Activated CD4-positive, CD25-positive, alpha-beta regulatory T cell treated with anti-CD3 and anti-CD28 coated beads, Interleukin-2, amount 50 U/mL, for 72 hours (primary cell): ENCODE measurements around the gene SLC9A9.

Experiments
- DNase-seq: peaks from one replicate; pipeline ENCODE4 v3.0.0; 2021

The SLC9A9 gene

GRCh38 chr3:143344516-143345165 lies 503.6 kb downstream of the SLC9A9 start:
- DNase-seq = no peak

DNA sequence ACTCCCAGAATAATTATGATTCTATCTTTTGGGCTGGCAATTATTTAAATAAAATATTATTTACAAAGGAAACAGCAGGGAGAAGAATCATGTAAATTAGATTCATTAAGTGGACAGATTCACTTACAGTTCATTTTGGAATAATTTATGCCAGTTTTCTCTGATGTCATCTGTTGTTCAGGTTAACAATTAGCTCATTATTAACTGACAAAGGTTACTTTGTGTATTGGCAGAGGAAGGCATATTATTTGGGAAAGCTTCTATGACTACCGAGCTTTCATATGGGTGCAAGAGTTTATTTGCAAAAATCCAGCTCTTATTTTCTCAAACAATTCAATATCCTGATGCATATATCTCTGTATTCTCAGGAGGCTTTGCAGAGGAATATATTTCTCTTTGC lies 504.3 kb downstream of the SLC9A9 start:
- DNase-seq = no peak

DNA sequence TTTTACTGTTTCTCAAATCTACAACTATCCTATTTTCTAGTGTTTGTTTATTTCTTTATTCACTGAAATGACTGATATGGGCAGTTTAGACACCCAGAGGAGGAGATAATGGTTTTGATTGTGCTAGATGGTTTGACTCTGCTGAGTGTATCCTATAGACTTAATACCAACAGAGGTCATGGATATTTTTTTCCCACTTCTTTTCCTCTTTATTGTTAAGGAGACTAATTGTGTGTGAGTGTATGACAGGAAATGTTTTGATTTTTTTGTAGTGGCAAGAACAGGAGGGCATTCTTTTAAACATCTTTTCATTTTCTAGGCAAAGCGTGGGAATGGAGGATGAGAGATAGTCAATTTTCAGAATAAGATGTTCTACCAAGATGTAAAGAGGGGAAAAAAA lies 505.2 kb downstream of the SLC9A9 start:
- DNase-seq = no peak

- no peak for DNase-seq
These were observed 508.8 kb downstream of the SLC9A9 start for GRCh38 chr3:143339451-143339850.

GRCh38 chr3:143337387-143337786 lies 510.9 kb downstream of the SLC9A9 start:
- no peak for DNase-seq

DNA sequence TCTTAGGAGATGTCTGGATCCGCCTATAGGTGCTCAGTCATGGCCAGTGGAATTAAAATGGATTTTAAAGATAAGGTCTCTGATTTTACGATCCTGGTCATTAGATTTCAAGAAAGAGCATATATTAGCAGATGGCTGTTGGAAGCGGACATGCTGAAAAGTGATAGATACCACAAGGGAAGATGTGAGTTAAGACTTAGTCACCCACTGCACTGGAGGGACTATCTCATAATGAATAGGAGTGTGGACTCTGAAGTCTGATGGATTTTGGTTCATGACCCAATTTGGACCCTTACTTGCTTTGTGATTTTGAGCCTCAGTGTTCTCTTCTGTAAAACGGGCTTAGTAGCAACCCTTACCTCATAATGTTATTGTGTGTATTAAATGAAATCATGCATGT lies 514.0 kb downstream of the SLC9A9 start:
- no peak for DNase-seq

- no peak for DNase-seq
These were observed 514.9 kb downstream of the SLC9A9 start for GRCh38 chr3:143333367-143333766.

- DNase-seq = no peak
These were observed 516.2 kb downstream of the SLC9A9 start for GRCh38 chr3:143332026-143332425.

DNA sequence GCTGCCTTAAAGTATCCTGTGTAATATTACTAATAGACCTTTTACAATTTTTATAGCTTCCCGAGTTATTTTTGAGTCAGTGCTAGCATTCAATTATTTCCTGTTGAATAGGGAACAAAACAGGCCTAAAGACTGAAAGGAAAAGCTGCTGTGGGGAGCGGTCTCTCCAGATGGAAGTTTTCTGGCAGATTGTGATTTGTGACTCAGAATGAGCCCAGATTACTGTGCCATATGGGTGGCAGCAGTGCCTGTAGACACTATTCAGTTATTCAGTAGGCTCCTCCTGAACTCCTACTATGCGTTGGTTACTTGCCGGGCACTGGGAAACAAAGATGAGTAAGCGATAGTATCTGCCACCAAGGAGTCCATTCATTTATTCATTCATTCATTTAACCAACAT lies 516.9 kb downstream of the SLC9A9 start:
- no peak for DNase-seq

GRCh38 chr3:143330296-143330868 lies 517.9 kb downstream of the SLC9A9 start:
- no peak for DNase-seq

DNA sequence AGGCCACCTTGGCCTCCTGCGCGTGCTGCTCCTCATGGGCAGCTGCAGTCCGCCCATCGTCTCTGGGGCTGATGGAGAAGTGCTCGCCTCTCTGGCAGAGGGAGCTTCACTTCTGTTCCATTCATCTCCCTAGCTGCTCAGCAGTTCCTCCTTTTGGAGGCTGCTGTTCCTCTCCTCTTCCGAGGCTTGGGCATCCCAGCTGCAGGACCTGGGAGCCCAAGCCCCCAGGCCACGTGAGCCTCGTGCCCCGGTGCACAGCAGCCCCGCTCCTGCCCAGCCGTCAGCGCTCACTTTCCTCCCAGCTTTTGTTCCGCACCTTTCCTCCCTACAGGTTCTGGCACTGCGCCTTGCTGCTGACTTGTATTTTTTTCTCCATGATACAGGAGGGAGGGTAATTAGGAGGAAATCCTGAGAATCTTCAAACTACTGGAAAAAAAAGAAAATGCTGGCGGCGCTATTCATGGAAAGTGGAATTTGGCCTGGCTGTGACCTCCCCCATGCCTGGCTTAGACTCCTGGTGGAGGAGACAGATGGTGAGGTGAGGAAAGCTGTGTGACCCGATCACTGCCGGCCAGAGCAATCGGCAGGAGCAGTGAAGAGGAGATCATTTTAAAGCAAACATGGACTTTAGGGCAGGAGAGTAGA lies 518.6 kb downstream of the SLC9A9 start:
- no peak for DNase-seq

GRCh38 chr3:143328451-143328850 lies 519.8 kb downstream of the SLC9A9 start:
- no peak for DNase-seq

DNA sequence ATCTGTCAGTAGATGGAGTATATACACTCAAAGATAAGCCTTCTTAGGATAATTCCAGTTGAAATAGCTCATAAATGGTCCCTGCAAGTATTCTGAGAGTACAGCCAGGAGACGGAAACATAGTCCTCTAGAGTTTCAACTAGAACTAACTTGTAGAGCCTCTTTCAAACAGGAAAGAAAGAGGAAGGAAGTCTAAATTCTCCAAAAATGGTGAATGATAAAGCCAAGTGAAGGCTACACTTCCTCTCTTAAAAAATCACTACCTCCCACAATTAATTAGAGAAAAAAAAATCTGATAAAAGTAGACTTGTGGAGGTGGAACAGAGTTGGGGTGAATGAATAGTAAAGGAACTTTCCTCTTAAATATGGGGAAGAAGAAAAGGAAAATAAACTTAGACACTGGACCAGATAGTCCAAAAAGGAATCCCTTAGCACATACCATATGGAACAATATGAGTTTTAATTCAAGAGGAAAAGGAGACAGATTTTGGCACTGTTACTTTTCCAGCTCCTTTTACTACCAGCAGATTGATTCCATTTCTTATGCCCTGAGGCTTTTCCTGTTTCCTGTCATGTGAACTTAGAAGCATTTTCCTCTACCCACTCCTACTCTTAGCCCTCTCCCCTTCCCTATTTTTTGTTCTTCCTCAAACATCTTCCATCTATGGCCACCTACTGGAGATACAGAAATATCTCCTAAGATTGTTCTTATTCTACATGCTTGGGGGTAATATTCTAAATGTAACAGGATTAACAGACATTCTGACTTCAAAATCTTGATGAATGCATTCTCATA lies 521.1 kb downstream of the SLC9A9 start:
- DNase-seq = no peak

- DNase-seq = no peak
These were observed 527.1 kb downstream of the SLC9A9 start for GRCh38 chr3:143321058-143321769.

DNA sequence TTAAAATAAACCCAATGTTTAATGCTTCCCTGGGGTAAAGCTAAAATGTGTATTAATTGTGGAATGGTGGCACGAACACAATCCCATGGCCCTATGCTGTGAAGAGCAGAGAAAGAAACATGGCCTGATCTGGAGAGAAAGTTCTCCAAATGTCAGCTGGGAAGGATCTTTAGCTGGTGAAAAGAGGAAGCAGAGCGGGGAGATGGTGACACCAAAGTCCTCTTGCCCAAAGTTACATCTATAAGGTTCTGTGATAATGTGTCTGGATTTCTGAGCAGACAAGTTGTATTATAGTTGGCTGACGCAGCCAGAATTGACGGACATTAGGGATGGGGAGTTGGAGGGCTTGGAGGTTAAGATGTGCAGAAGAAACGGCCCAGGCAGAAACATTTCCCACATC lies 532.5 kb downstream of the SLC9A9 start:
- no peak for DNase-seq

- DNase-seq = no peak
These were observed 533.8 kb downstream of the SLC9A9 start for GRCh38 chr3:143314251-143315093.

GRCh38 chr3:143313893-143314188 lies 534.4 kb downstream of the SLC9A9 start:
- no peak for DNase-seq

- no peak for DNase-seq
These were observed 535.0 kb downstream of the SLC9A9 start for GRCh38 chr3:143313025-143313892.

- no peak for DNase-seq
These were observed 537.2 kb downstream of the SLC9A9 start for GRCh38 chr3:143311096-143311495.

- DNase-seq = no peak
These were observed 538.6 kb downstream of the SLC9A9 start for GRCh38 chr3:143309705-143310104.

- DNase-seq = no peak
These were observed 540.6 kb downstream of the SLC9A9 start for GRCh38 chr3:143307613-143308183.
